ENCODE measurements around the gene SLC29A2. TPM values are rescaled to one million over a fixed set of nuclear protein-coding genes. Genes with fewer than 3 reads are reported as not detected.

The SLC29A2 gene
- total RNA-seq, 1 donor from 2014 or later, result 2.8 TPM

- H3K36me3 Mint-ChIP-seq (ENCODE audit: unreplicated experiment), result no peaks in the 10 kb centered on the region
- H3K4me1 Mint-ChIP-seq (ENCODE audit: low read depth, unreplicated experiment), result peaks cover 26% of the 10 kb centered on the region
- H3K9me3 Mint-ChIP-seq (ENCODE audit: unreplicated experiment), result peaks cover 19% of the 10 kb centered on the region
- no peak for DNase-seq
- TF ChIP-seq, protein P1, sequence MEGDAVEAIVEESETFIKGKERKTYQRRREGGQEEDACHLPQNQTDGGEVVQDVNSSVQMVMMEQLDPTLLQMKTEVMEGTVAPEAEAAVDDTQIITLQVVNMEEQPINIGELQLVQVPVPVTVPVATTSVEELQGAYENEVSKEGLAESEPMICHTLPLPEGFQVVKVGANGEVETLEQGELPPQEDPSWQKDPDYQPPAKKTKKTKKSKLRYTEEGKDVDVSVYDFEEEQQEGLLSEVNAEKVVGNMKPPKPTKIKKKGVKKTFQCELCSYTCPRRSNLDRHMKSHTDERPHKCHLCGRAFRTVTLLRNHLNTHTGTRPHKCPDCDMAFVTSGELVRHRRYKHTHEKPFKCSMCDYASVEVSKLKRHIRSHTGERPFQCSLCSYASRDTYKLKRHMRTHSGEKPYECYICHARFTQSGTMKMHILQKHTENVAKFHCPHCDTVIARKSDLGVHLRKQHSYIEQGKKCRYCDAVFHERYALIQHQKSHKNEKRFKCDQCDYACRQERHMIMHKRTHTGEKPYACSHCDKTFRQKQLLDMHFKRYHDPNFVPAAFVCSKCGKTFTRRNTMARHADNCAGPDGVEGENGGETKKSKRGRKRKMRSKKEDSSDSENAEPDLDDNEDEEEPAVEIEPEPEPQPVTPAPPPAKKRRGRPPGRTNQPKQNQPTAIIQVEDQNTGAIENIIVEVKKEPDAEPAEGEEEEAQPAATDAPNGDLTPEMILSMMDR (IDR thresholded peaks at IDR 0.05; ENCODE audit: partially characterized antibody, unreplicated experiment), result no peak
- H3K4me3 Mint-ChIP-seq (ENCODE audit: unreplicated experiment), result no peak overlapping the region
- H3K27me3 Mint-ChIP-seq (ENCODE audit: unreplicated experiment), result peaks cover 26% of the 10 kb centered on the region
- H3K27ac Mint-ChIP-seq (ENCODE audit: unreplicated experiment), result no peak overlapping the region
These were observed 43.6 kb downstream of the SLC29A2 start for GRCh38 chr11:66328031-66328301.

GRCh38 chr11:66327171-66328030 is 44.2 kb downstream of the SLC29A2 start:
- Mint-ChIP-seq H3K9me3 (ENCODE audit: unreplicated experiment) (peaks cover 19% of the 10 kb centered on the region), H3K27ac (ENCODE audit: unreplicated experiment) (peak overlapping the region; percentile 59), H3K36me3 (ENCODE audit: unreplicated experiment) (no peaks in the 10 kb centered on the region), H3K4me1 (ENCODE audit: low read depth, unreplicated experiment) (peaks cover 26% of the 10 kb centered on the region), H3K27me3 (ENCODE audit: unreplicated experiment) (peaks cover 26% of the 10 kb centered on the region), H3K4me3 (ENCODE audit: unreplicated experiment) (peak overlapping the region; percentile 56)
- TF ChIP-seq, protein P1 (IDR thresholded peaks at IDR 0.05; ENCODE audit: partially characterized antibody, unreplicated experiment), result no peak
- DNase-seq, result no peak

DNA sequence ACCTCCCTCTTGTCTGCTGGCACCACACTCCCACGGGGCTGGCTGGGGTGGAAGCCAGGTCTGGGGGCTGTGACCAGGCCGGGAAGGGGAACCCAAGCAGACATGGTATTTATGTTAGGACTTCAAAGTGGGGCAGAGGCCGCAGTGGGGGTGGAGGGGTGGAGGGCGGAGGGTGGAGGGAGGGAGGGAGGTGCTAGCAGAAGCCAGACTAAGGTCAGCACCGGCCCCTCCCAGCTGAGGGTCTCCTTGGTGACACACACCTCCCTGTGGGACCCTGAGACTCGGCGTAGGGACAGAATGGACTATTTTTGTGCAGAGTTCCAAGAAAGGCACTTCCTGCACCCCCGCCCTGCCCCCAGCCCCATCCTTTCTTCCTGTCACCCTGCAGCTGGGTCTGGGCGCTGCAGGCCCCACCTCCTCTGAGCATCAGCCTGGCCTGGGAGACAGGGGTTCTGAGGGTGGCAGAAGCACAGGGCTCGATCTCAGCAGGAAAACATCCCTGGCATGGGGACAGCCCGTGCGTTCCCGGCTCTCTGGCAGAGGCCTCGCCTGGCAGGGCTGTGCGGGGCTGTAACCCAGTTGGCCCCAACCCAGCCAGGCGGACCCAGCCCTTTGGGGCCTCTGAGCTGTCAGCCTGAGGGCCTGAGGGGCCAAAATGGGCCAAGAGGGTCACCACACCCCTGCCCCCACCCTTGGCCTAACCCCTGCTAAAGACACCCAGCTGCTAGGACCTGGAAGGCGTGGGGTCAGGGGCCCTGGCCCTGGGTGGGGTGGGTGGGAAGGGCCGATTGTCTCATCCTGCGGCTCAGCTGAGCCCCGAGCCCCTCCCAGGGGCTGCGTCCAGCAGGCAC is 45.1 kb downstream of the SLC29A2 start:
- H3K4me1 Mint-ChIP-seq (ENCODE audit: low read depth, unreplicated experiment), result peaks cover 26% of the 10 kb centered on the region
- peaks cover 19% of the 10 kb centered on the region for H3K9me3 Mint-ChIP-seq (ENCODE audit: unreplicated experiment)
- DNase-seq, result peak; percentile 34
- H3K27me3 Mint-ChIP-seq (ENCODE audit: unreplicated experiment), result peaks cover 26% of the 10 kb centered on the region
- H3K27ac Mint-ChIP-seq (ENCODE audit: unreplicated experiment), result peak overlapping the region; percentile 23
- no peaks in the 10 kb centered on the region for H3K36me3 Mint-ChIP-seq (ENCODE audit: unreplicated experiment)
- no peak overlapping the region for H3K4me3 Mint-ChIP-seq (ENCODE audit: unreplicated experiment)
- TF ChIP-seq, protein P1 (IDR thresholded peaks at IDR 0.05; ENCODE audit: partially characterized antibody, unreplicated experiment), result no peak

DNA sequence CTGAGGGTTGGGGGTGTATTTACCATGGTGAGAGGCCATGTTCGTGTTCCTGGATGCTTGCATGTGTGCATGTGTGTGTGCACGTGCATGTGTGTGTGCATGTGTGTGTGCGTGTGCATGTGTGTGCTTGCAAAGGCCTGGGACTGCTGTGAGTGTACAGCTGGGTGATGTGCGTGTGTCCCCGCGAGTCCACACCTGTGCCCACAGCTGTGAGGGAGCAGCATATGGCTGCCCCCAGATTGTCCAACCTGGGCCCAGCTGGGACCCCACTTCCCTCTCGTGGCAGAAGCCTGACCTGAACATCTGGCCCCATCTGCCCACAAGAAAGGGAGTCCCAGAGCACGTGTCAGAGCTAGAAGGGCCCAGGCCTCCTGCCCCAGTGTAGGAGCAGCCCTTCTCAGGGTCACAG is 46.3 kb downstream of the SLC29A2 start:
- peaks cover 26% of the 10 kb centered on the region for H3K27me3 Mint-ChIP-seq (ENCODE audit: unreplicated experiment)
- peak overlapping the region; percentile 40 for H3K4me3 Mint-ChIP-seq (ENCODE audit: unreplicated experiment)
- peaks cover 20% of the 10 kb centered on the region for H3K9me3 Mint-ChIP-seq (ENCODE audit: unreplicated experiment)
- no peaks in the 10 kb centered on the region for H3K36me3 Mint-ChIP-seq (ENCODE audit: unreplicated experiment)
- peak; percentile 74 for DNase-seq
- TF ChIP-seq, protein P1 (IDR thresholded peaks at IDR 0.05; ENCODE audit: partially characterized antibody, unreplicated experiment), result no peak
- H3K27ac Mint-ChIP-seq (ENCODE audit: unreplicated experiment), result peak overlapping the region; percentile 88
- peaks cover 26% of the 10 kb centered on the region for H3K4me1 Mint-ChIP-seq (ENCODE audit: low read depth, unreplicated experiment)
